ENCODE data around the gene CCDC106. TPM values are rescaled to one million over a fixed set of nuclear protein-coding genes. Genes with fewer than 3 reads are reported as not detected.
A peak's percentile ranks its signal among the peaks of the same experiment; 100 is the strongest.

The CCDC106 gene
- total RNA-seq, 4 donors from 2014 or later, result 8.1 to 17.4 (median 14.0) TPM

DNA sequence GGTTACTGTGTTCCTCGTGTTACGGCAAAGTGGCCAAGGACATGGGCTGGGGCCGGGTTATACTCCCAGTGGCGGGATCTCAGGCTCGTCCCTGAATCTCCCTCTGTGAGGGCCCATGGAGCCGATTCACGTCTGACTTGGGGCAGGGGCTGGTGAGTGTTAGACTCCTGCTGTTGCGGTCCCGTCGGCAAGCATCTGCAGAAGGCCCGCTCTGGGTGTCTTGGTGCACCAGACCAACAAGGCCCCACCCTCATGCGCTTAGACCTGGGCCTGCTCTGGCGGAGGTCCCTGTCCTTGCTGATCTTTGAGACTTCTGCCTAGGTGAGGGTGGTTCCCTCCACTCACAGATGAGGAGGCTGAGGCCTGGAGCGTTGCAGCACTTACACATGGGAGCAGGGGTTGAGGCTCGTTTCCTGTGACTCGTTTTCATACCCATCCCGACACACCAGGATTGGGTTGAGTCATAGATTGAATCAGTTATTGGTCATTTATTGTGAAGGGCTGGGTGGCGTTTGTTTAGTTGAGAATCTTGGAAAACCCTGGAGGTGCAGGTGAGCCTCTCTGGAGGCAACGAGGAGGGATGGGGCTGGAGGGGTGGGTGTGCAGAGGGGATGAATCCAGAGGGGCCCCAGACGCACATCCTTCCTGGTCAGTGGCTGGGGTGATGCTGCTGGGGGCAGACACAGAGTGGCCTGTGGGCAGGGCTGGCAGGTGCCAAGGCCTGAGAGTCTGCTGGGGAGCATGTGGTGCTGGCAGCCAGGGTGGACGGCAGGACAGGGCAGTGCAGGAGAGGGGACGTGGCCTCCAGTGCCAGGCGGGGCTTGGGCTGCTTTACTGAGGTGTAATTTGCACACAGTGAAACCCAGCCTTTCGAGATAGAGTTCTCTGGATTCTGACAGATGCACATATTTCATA is 31.6 kb downstream of the CCDC106 start:
- Histone ChIP-seq H3K27me3 (no peaks in the 10 kb centered on the region), H3K27ac (peak overlapping the region in 3 of 4 donors; percentile 94 to 97 (median 95)), H3K9me3 (no peaks in the 10 kb centered on the region), H3K36me3 (peaks cover 0 to 50% (median 0%) of the 10 kb centered on the region in 3 donors), H3K4me3 (no peak overlapping the region), H3K4me1 (peaks cover under 1 to 69% (median 29%) of the 10 kb centered on the region in 4 donors)
- DNase-seq, result no peak
- TF ChIP-seq POLR2A (IDR thresholded peaks at IDR 0.05), result no peak

DNA sequence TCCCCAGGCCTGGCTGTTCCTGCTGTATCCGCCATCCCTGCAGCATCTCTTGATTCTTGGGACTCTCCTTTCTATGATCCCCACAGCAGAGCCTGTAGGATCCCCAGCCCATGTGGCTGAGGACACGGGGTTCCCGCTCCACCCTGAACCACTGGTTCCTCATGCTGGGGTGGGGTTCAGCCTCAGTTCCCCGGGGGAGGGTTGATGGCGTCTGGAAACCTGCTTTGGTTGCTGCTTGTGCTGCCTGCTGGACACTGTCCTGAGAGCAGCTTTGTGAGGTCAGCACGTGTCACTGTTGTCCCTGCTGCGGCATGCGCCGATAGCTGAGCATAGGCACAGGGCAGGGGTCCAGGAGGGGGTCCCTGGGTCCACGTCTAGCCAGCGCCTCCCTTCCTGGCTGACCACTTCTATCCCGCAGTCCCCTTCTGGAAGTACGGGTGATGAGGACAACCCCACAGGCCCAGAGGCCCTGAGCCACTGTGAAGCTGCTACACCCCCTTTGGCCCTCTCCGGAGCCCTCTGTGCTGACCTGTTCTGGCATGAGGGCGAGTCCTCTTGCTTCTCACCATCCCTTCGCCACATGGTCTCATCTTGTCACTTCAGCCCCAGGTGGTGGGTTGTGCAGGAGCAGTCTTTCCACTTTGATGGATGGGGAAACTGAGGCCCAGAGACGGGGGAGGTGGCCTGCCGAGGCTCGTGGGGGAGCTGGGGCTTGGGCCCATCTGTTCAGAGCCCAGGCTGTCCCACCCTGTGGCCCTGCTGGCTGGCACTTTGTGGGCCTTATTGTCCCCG is 32.5 kb downstream of the CCDC106 start:
- Histone ChIP-seq H3K9me3 (no peaks in the 10 kb centered on the region), H3K27ac (peak overlapping the region in 1 of 4 donors; percentile 97), H3K4me1 (peaks cover 6 to 77% (median 29%) of the 10 kb centered on the region in 4 donors), H3K4me3 (no peak overlapping the region), H3K36me3 (peaks cover 0 to 58% (median 0%) of the 10 kb centered on the region in 3 donors), H3K27me3 (no peaks in the 10 kb centered on the region)
- DNase-seq, result no peak
- TF ChIP-seq, protein P1, sequence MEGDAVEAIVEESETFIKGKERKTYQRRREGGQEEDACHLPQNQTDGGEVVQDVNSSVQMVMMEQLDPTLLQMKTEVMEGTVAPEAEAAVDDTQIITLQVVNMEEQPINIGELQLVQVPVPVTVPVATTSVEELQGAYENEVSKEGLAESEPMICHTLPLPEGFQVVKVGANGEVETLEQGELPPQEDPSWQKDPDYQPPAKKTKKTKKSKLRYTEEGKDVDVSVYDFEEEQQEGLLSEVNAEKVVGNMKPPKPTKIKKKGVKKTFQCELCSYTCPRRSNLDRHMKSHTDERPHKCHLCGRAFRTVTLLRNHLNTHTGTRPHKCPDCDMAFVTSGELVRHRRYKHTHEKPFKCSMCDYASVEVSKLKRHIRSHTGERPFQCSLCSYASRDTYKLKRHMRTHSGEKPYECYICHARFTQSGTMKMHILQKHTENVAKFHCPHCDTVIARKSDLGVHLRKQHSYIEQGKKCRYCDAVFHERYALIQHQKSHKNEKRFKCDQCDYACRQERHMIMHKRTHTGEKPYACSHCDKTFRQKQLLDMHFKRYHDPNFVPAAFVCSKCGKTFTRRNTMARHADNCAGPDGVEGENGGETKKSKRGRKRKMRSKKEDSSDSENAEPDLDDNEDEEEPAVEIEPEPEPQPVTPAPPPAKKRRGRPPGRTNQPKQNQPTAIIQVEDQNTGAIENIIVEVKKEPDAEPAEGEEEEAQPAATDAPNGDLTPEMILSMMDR (IDR thresholded peaks at IDR 0.05), result no peak
- no peak for TF ChIP-seq POLR2A (IDR thresholded peaks at IDR 0.05)

DNA sequence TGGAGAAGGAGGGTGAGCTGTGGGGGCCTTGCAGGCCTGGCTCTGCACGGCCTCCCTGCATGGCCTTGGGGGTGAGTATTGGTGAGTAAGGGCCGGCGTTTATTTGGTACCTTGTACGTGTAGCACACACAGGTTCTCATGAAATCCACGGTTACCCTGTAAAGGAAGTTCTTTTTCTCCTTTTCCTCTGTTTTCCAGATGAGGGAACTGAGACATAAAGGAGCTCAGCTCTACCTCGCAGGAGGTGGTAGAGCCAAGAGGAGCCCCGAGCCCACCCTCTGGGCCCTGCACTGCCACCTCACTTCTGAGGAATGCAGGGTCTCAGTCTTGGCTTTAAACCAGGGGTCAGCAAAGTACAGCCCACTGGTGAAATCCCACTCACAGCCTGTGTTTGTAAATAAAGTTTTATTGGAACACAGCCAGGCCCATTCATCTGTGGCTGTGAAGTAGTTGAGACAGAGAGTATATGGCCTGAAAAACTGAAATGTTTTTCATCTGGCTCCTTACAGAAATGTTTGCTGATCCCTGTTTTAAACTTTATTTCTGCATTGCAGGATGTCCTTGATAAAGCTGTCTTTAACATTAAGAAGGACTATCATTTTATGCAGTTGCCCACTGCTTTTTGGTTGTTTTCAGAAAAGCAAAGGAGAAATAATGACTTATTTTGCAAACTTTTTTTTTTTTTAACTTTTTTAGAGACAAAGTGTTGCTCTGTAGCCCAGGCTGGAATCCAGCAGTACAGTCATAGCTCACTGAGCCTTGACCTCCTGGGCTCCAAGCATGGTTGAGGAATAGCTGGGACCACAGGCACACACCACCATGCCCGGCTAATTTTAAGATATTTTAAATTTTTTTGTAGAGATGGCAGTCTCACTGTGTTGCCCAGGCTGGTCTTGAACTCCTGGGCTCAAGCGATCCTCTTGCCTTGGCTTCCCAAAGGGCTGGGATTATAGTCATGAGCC is 33.4 kb downstream of the CCDC106 start:
- H3K27me3 ChIP-seq, result no peaks in the 10 kb centered on the region
- peaks cover 6 to 79% (median 25%) of the 10 kb centered on the region in 4 donors for H3K4me1 ChIP-seq
- no peak overlapping the region for H3K4me3 ChIP-seq
- no peak overlapping the region for H3K27ac ChIP-seq
- H3K9me3 ChIP-seq, result no peaks in the 10 kb centered on the region
- no peak for DNase-seq
- H3K36me3 ChIP-seq, result peaks cover 0 to 67% (median 0%) of the 10 kb centered on the region in 3 donors
- no peak for TF ChIP-seq POLR2A (IDR thresholded peaks at IDR 0.05)
- TF ChIP-seq, protein P1 (IDR thresholded peaks at IDR 0.05), result no peak

DNA sequence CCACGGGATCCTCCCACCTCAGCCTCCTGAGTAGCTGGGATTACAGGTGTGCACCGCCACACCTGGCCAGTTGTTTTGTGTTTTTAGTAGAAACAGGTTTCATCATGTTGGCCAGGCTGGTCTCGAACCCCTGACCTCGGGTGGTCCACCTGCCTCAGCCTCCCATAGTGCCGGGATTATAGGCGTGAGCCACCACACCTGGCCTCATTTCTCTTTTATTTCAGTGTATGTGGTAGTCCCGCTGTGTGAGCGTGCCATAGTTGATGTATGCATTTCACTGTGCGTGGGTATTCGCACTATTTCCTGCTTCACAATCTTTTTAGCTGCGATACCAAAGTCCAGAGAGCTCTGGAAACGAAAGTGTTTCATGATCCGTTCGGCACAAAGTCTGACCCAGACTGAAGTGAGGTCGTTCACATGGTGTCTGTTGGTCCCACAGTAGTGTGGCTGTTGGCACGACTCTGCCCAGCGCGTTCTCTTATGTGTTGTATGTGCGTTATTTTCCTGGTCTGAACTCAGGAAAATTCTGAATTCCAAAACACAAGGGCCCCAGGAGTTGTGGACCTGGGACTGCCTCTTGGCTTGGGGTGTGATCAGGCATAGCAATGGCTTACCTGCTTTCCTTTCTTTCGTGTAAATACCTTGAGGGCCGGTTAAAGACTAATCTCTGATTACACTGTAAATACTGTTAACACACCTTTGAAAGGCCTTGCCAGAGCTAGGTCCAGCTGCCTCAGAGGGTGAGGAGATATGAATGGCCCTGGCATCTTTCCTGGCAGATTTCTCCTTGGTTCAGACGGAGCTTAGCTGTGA is 35.6 kb downstream of the CCDC106 start:
- TF ChIP-seq POLR2A (IDR thresholded peaks at IDR 0.05), result peak; percentile 19 to 42
- TF ChIP-seq, protein P1 (IDR thresholded peaks at IDR 0.05), result no peak
- Histone ChIP-seq H3K9me3 (no peaks in the 10 kb centered on the region), H3K4me3 (peak overlapping the region in 2 of 4 donors; percentile 22 to 44), H3K36me3 (peaks cover 0 to 72% (median 0%) of the 10 kb centered on the region in 3 donors), H3K27me3 (no peaks in the 10 kb centered on the region), H3K4me1 (peaks cover 6 to 76% (median 20%) of the 10 kb centered on the region in 4 donors), H3K27ac (peak overlapping the region in 3 of 4 donors; percentile 65 to 97 (median 90))
- DNase-seq, result peak in 2 of 3 donors; percentile 80 to 82

Data from Peyer's patch (tissue), 4 donors.